HepG2 (cell line): ENCODE results near the gene TMEM164. TPM values are rescaled to one million over a fixed set of nuclear protein-coding genes. Genes with fewer than 3 reads are reported as not detected.

Source experiments
- ATAC-seq: fragments of 200-7000 bp; cut with Tn5 transposase; 3 replicates; pipeline ENCODE4 v1.9.1; 2020; ENCODE audit warnings: mild to moderate bottlenecking, moderate library complexity
- BruUV-seq: library from RNA; stranded (reverse); fragments of 400-500 nt; replicated peaks from 2 replicates; lab custom pipeline; 2021; lab: Mats Ljungman, UMichigan
- CTCF ChIA-PET: fragments of 300-600 bp; formaldehyde crosslinking; extraction: SDS; loops from one replicate; lab custom pipeline; 2021; ENCODE audit warnings: low total read pairs, inconsistent platforms, low intra/inter-chr PET ratio; lab: Yijun Ruan, JAX
- POLR2A ChIA-PET: fragments of 350-600 bp; sonication (Branson Sonifier 250); formaldehyde crosslinking; loops from one replicate; lab custom pipeline; 2020; ENCODE audit warnings: antibody characterized with exemption, inconsistent platforms; lab: Yijun Ruan, JAX
- DNase-seq: peaks from one replicate; pipeline ENCODE4 v3.0.0-alpha.2; 2015; ENCODE audit warnings: low spot score
- FAIRE-seq: peaks from 3 replicates; lab custom pipeline; 2011; peaks lifted over from hg19 to GRCh38; lab: Jason Lieb, UNC
- H2AFZ ChIP-seq: one replicate; pipeline ENCODE4 v1.6.1; 2011; ENCODE audit warnings: low read length, inconsistent platforms
- H3K27ac ChIP-seq: fragments of 300-600 bp; 3 replicates; pipeline ENCODE4 v1.8.0; 2011; ENCODE audit warnings: mixed run types, mild to moderate bottlenecking, mixed read lengths, low read length, inconsistent platforms; ENCODE audit not compliant: insufficient read depth; ENCODE audit errors: extremely low read length
- H3K27me3 ChIP-seq, 2 experiments: fragments of 200-600 bp in 1 of 2; 2 replicates in 1 of 2; 3 replicates in 1 of 2; pipeline versions ENCODE4 v1.6.0 to v1.8.0; 2011; ENCODE audit warnings: low read length in 2 of 2, mild to moderate bottlenecking in 2 of 2, moderate library complexity in 2 of 2, inconsistent platforms in 1 of 2; ENCODE audit not compliant: insufficient read depth in 2 of 2, control insufficient read depth in 1 of 2
- H3K36me3 ChIP-seq, 2 experiments: fragments of 200-600 bp in 1 of 2; replicated peaks in 1 of 2; 2 replicates in 1 of 2; 3 replicates in 1 of 2; pipeline versions ENCODE4 v1.5.1 to v1.8.0; 2011; ENCODE audit warnings: low read length in 2 of 2, inconsistent platforms in 1 of 2; ENCODE audit not compliant: insufficient read depth in 2 of 2, control insufficient read depth in 1 of 2
- H3K4me1 ChIP-seq: 2 replicates; pipeline ENCODE4 v1.5.1; 2012; ENCODE audit warnings: low read length, inconsistent platforms; ENCODE audit not compliant: insufficient read depth
- H3K4me2 ChIP-seq: 2 replicates; pipeline ENCODE4 v1.6.0; 2011; ENCODE audit warnings: low read depth, low read length, inconsistent platforms
- H3K4me3 ChIP-seq, 3 experiments: fragments of 200-600 bp in 1 of 3; sonication (generic), shearing (Covaris generic) in 1 of 3; replicated peaks in 1 of 3; 2 replicates each; pipeline ENCODE4 v1.5.1; 2011 to 2016; ENCODE audit warnings: low read length in 3 of 3, inconsistent platforms in 2 of 3, low read depth in 2 of 3, mild to moderate bottlenecking in 2 of 3, control low read depth in 1 of 3, mixed read lengths in 1 of 3; ENCODE audit not compliant: insufficient read depth in 1 of 3
- H3K79me2 ChIP-seq: one replicate; pipeline ENCODE4 v1.6.1; 2011; ENCODE audit warnings: low read length, inconsistent platforms; ENCODE audit not compliant: insufficient read depth
- H3K9ac ChIP-seq: 2 replicates; pipeline ENCODE4 v1.6.0; 2011; ENCODE audit warnings: mild to moderate bottlenecking, low read depth, low read length, inconsistent platforms; ENCODE audit not compliant: insufficient read depth
- H3K9me3 ChIP-seq: 2 replicates; pipeline ENCODE4 v1.5.1; 2012; ENCODE audit warnings: mild to moderate bottlenecking, low read length
- H4K20me1 ChIP-seq: 2 replicates; pipeline ENCODE4 v1.6.0; 2011; ENCODE audit warnings: inconsistent platforms, mild to moderate bottlenecking, low read length, moderate library complexity; ENCODE audit not compliant: insufficient read depth
- DR1 ChIP-seq: sonication (generic); formaldehyde crosslinking; IDR thresholded peaks from 2 replicates; pipeline ENCODE4 v1.8.0; 2021; ENCODE audit warnings: mild to moderate bottlenecking, missing genetic modification reagents, inconsistent platforms
- FOXC1 ChIP-seq: sonication (generic); formaldehyde crosslinking; IDR thresholded peaks from 2 replicates; pipeline ENCODE4 v1.8.0; 2022; ENCODE audit warnings: mild to moderate bottlenecking, missing genetic modification reagents, borderline replicate concordance
- PAWR ChIP-seq: sonication (generic); formaldehyde crosslinking; IDR thresholded peaks from 2 replicates; pipeline ENCODE4 v1.4.0; 2020; ENCODE audit warnings: missing genetic modification reagents, mild to moderate bottlenecking, borderline replicate concordance
- PLSCR1 ChIP-seq: sonication (generic); formaldehyde crosslinking; IDR thresholded peaks from 2 replicates; pipeline ENCODE4 v1.5.0; 2020; ENCODE audit warnings: missing genetic modification reagents, mild to moderate bottlenecking, borderline replicate concordance
- RARA ChIP-seq: IDR thresholded peaks from 2 replicates; pipeline ENCODE4 v1.6.1; 2016; ENCODE audit warnings: missing genetic modification reagents, missing compliant biosample characterization
- SYNCRIP ChIP-seq: fragments of 200-400 bp; formaldehyde crosslinking; IDR thresholded peaks from 2 replicates; pipeline ENCODE4 v1.6.1; 2018; ENCODE audit warnings: mild to moderate bottlenecking, low read depth, low read length; ENCODE audit not compliant: insufficient read depth
- ZBTB25 ChIP-seq: IDR thresholded peaks from 2 replicates; pipeline ENCODE4 v1.6.1; 2018; ENCODE audit warnings: missing genetic modification reagents
- ZBTB46 ChIP-seq: sonication (generic); formaldehyde crosslinking; IDR thresholded peaks from 2 replicates; pipeline ENCODE4 v1.4.0; 2020; ENCODE audit warnings: mild to moderate bottlenecking, missing genetic modification reagents, borderline replicate concordance
- ZNF646 ChIP-seq: sonication (generic); formaldehyde crosslinking; IDR thresholded peaks from 2 replicates; pipeline ENCODE4 v1.9.0; 2021; ENCODE audit warnings: mild to moderate bottlenecking, missing genetic modification reagents
- WGBS: methylation state at CpG from one replicate; pipeline ENCODE4 v1.1.6; 2017; ENCODE audit warnings: low lambda C conversion rate; 5-methylcytosine and 5-hydroxymethylcytosine counted together
- in situ Hi-C: cut with HindIII; loops from 2 replicates; pipeline ENCODE4 v1.10.0; 2017; ENCODE audit warnings: low pct_unique_long_range_greater_than_20kb; ENCODE audit not compliant: extremely low pct_ligation_motif_present
- intact Hi-C: fragments of 100-400 bp; cut with micrococcal nuclease; formaldehyde crosslinking; loops from one replicate; pipeline ENCODE4 v1.10.0; 2022; ENCODE audit not compliant: unreplicated experiment
- polyA plus RNA-seq, 8 experiments: library from polyadenylated mRNA; depleted of rRNA in 3 of 8; stranded (reverse) in 7 of 8; unstranded in 1 of 8; fragments of >200 nt; fragmentation: Illumina TruSeq in 4 of 8; extraction: Trizol in 4 of 8; gene quantifications; 2 replicates each; pipeline versions ENCODE4 v1.2.1 to v1.2.3, GENCODE V29; 2011 to 2016; ENCODE audit warnings: low read depth in 4 of 8, missing spikeins in 1 of 8, mixed read lengths in 1 of 8; ENCODE audit not compliant: insufficient read depth in 1 of 8
- total RNA-seq, 5 experiments: library from RNA; depleted of rRNA; stranded (reverse); fragments of >200 nt; fragmentation: Illumina TruSeq; extraction: Trizol; gene quantifications; 2 replicates each; pipeline ENCODE4 v1.2.3, GENCODE V29; 2016; ENCODE audit warnings: low read depth in 1 of 5

Gene TMEM164
- total and polyA plus RNA-seq, 2 of the 13 experiments (the other 11 are each of a cell fraction or from before 2014, with no cell fraction given): 5.8 to 13.2 TPM

- no peak for TF ChIP-seq ZBTB46
Observed at GRCh38 chrX:110118530-110118929, 115.6 kb downstream of the TMEM164 start (continued).

- no peaks in the 10 kb centered on the region for H3K27me3 ChIP-seq
- H3K4me1 ChIP-seq: peaks cover 53% of the 10 kb centered on the region
- no peak overlapping the region for H3K9ac ChIP-seq
- CTCF ChIA-PET: no interaction called here
- no peaks in the 10 kb centered on the region for H3K79me2 ChIP-seq
- no peak overlapping the region for H3K4me3 ChIP-seq
- ATAC-seq (no peak), DNase-seq (no peak), FAIRE-seq (no peak)
- no peak overlapping the region for H3K4me2 ChIP-seq
- no peak overlapping the region for H3K27ac ChIP-seq
- BruUV-seq: no TSS peak
- H3K9me3 ChIP-seq: no peaks in the 10 kb centered on the region
- no peak overlapping the region for H2AFZ ChIP-seq
- intact Hi-C loops: loop anchor here (2.0 kb wide), 1 partner anchor 117 kb away; the partner anchor contains the start of gene TMEM164
- H4K20me1 ChIP-seq: no peaks in the 10 kb centered on the region
- 75% methylated on average over 2 of the region's 2 CpGs for WGBS
- in situ Hi-C loops: no loop called here
- H3K36me3 ChIP-seq: no peaks in the 10 kb centered on the region
- POLR2A ChIA-PET: no interaction called here
- no peak for TF ChIP-seq RARA
- TF ChIP-seq ZNF646 (CRISPR knock-in tag): no peak
- no peak for TF ChIP-seq PLSCR1 (CRISPR knock-in tag)
- TF ChIP-seq PAWR (CRISPR knock-in tag): no peak
- TF ChIP-seq DR1 (CRISPR knock-in tag): no peak
- TF ChIP-seq FOXC1 (CRISPR knock-in tag): no peak
- TF ChIP-seq ZBTB25 (CRISPR knock-in tag): no peak
- TF ChIP-seq SYNCRIP: no peak
Observed at GRCh38 chrX:110119480-110119879, 116.6 kb downstream of the TMEM164 start.
